GM18519 (cell line): ENCODE measurements around the gene EXOC6B.

Source experiments
- ATAC-seq: cut with Tn5 transposase; IDR thresholded peaks from one replicate; pipeline ENCODE4 v1.9.1; 2021; ENCODE audit warnings: mild to moderate bottlenecking, moderate library complexity; ENCODE audit not compliant: unreplicated experiment, low FRiP score

The EXOC6B gene

DNA sequence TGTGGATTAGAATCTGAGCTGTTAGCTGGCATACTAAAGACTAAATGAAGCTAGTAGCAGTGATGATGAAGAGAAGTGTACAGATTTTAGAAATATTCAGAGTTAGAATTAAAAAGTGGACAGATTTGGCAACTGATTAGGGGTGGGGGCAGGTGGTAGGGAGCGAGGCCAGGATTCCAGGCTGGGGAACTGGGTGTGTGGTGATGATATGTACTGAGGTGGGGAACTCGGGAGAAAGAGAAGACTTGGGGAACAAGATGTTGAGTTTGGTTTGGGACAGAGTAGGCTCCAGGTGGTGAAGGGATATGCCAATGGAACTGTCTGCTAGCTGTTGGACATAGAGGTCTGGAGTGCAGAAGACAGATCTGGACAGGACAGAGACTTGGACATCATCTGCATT lies 669.0 kb downstream of the EXOC6B start:
- no peak for ATAC-seq

DNA sequence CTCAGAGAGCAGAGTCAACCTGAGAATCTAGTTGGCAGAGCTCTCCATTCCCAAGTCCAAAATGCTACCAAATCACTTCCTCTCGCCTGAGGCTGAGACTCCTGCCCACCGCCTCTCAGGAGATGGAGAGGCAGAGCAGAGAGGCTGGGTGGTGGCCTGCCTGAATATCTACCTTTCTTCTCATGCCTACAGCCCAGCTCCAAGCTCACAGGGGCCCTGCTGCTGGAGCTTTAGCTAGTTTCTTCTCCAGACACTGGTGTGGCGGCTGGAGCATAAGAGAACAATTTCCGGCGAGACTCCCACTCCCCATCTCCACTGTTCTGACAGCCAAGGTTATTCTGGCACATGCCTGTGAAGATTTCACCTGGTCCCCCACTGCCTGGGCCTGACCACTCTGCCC lies 670.1 kb downstream of the EXOC6B start:
- no peak for ATAC-seq

DNA sequence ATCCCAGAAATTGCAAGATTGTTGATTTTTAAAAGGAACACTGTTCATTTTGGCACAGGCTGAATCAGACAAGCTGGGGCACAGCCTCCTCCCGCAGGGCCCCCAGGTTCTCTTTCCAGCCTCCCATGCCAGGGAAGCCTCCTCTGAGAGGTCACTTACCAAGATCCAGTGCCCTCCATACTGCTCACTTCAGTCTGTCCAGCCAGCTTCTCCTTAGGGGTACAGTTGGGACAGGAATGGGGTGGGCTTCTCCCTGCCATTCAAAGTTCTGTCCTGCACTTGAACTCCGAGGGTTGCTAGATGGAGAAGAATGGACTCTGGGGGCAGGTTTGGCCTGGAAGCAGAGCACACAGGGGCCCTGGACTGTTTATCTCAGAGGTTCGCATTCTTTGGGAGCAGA lies 670.7 kb downstream of the EXOC6B start:
- no peak for ATAC-seq

DNA sequence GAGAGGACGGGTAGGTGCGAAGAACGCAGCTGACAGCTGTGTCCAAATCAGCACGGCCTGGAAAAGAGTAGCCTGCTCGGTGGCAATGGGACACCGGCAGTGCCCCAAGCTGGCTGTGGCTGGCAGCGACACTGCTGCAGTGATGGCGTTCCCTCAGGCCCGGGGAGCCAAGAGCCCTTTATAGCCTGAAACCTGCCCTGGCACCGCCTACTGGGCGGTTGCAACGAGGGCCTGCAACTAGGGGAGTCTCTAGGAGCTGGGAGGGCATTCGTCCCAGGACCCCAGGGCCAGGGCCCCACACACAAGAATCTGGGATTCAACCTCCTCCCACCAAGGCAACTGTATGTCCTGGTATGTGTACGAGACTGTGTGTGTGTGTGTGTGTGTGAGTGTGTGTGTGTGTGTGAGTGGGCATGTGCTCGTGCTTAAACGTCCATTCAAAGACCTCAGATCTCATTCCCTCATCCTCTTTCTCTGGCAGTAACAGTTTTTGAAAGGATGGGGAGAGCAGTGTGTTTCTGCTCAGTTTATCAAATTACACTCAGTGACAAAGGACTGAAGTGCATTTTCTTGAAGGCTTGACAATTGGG lies 671.4 kb downstream of the EXOC6B start:
- ATAC-seq: no peak

DNA sequence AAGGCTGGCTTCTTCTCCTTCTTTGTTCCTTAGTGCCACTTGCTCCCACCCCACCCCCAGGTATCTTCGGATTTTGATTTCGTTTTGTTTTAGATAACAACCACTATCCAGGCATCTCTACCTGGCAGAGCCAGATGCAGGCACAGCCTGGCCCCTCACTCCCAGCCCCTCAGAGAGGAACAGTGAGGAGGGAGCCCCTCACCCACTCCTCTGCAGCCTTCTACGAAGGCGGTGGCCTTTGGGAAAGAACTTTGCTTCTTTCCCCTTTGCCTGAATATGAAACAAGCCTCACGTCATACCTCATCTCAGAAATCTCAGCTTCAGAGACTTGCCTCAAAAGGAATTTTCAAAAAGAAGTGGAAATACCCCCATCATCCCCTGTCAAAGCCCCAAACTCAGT lies 671.9 kb downstream of the EXOC6B start:
- no peak for ATAC-seq

DNA sequence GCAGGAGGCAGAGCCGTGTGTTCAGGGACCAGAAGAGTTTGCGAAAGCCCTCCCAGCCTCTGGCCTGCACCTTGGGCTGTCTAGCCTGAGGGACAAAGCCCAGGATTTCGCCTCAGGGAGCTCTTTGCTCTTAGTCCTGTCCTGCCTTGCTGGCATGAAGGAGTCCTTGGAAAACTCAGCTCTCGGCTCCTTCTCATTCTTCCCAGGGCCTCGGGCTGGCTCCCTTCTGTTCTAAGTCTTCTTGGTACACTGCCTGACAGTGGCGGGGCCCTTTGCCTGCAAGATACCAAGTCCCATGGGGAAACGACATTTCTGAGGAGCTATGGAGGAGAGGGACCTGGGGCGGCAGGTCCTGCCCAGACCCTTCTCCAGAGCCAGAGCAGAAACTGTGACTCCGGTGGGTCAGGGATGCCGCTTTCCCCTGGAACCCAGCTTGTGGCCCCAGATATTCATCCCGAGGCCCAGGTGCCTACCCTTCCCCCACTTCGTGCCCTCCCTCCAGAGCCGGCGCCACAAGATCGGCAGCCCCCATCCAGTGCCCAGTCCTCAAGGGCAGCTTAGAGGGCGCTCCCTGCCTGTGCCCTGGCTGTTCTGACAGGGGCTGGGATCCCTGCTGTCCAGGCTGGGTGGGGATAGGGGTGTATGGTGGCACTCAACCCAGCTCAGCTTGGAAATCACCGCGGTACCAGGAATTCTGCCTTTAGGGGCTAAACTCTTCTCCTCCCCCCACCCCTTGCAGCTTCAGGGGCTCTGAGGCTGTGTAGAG lies 672.6 kb downstream of the EXOC6B start:
- ATAC-seq: no peak

DNA sequence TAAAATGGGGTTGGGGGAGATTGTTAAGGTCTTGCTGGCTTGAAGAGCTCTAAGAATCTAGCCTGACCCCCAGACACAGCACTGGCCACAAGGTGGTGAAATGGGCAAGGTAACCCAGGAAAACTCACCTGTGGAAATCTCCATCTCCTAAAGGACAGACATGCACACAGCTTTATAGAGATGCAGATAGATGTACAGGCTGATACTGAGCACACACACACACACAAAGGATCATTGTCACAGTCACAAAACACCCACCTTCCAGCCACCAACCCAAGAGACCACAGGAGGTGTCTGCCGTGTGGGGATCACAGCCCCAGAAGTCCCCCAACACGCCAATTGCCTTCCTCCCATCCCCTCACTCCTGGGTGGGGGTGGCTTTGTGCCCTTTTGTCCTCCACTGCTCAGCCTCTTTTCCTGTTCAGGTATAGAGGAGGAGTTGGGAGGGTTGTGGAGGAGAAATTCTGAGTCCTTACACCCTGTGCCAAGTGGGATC lies 674.9 kb downstream of the EXOC6B start:
- ATAC-seq: no peak

DNA sequence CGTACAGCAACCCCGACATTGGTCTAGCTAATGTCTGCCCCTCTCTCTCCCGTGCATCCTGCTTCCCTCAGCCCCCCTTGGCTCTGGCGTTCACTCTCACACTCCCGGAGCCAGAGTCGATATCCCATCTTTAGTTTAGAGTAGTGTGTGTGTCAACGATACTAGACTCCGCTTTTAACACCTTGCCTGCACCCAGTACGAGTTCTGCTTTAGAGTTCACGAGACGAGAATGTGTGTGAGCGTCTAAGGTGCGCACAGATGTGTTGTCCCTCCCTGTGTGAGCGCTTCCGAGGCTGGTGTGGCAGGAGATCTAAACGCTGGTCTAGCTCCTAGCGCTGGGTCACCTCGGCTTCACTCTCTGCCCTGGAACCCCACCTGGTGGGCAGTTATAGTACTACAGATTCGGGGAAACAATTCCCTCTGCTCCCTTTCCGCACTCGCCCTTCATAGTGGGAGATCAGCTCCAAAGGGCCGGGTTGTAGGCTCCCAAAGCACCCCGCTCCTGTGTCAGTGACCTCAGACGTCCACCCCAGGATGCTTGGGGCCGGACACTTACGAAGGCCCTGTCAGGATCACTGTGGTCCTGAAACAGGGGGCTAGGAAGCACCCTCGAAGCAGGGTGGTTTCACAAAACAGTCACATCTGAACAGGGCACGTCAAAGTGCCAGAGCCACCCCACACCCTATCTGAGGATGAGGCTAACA lies 675.5 kb downstream of the EXOC6B start:
- peak; percentile 54 for ATAC-seq

DNA sequence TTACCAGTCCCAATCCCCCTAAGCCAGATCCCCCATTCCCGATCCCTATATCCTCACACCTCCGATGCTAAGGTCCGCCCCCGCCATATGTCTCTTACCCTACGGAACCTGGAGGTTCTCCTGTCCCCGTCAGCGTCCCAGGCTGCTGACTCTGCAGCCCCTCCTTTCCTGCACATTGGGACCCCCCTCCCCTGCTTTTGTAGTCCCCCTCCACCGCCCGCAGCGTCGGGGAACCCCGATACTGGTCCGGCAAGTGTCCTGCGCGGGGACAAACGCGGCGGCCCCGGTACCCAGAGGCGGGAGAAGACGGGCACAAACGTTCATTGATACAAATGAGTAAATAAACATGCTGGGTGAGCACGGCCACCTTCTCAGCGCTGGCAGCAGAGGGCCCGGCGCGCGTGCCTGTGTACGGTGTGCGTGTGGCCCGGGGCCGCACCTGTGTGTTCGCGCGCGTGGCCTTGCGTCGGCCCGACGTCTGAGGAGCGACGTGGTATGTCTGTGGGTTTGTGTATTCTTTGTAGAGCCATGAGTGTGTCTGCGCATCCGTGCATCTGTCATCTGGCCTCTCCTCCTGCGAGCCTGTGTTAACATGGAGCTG lies 676.2 kb downstream of the EXOC6B start:
- no peak for ATAC-seq

DNA sequence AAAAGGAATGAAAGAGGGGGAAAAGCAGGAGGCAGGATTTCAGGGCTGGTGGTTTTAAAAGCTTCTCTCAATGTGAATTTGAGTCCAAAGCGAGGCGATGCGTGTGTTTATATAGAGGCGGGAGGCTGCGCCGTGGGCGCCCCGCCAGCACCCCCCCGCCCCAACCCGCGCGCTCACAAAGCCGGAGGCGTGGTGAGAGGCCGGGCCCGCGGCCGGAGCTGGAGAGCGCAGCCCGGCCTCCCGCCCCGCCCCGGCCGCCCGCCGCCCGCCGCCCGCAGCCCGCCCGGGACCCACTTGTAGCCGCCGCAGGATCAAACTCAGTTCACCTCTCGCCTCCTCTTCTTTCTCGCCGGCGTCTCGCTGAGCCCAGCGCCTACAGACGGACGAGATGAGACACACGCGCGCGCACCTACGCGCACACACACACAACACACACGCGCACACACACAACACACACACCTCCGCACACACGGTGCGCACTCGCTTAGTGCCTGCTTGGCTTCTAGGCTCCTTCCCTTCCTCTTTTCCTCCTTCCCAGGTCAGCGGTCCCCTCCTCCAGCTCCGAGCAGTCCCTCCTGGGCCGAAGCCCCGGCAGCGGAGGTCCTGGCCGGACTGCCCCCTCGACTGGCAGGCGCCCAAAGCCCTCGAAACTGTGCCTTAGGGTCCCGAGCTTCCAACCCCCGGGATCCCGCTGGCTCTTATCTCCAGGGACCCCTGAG lies 676.8 kb downstream of the EXOC6B start:
- no peak for ATAC-seq

DNA sequence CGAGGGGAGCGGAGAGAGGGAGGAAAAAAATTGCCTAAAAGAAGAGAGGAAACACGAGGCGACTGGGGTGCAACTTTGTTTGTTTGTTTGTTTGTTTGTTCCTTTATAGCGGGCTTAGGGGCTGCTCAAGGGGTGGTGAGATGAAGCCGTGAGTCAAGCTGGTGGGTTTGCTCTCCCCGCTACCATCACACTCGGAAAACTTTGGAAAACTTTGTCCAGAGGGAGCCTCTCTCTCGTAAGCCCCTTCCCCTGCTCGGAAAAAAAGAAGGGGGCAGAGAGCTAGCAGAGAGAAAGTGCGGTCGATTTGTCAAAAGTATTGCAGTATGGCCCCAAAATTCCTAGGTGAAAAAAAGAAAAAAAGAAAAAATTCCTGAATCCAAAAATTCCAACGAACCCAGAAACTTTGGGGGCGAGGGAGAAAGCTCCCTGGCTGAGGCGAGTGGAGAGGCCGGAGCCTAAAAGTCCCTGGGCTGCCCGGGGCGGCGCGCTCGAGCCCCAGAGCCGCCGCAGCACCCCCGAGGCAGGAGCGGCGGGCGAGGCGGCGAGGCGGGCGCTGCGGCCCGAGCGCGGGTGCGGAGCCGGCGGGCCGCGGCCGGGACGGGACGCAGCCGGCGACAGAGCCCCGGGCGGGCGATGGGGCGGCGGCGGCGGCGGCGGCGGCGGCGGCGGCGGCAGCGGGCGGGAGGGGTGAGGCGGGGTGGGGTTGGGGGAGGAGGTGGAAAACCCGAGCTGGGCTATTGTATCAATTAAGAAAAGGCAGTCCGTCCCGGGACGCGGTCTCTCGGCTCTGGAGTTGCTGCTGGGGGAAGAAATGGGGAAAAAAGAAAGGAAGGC lies 677.6 kb downstream of the EXOC6B start:
- ATAC-seq: no peak

DNA sequence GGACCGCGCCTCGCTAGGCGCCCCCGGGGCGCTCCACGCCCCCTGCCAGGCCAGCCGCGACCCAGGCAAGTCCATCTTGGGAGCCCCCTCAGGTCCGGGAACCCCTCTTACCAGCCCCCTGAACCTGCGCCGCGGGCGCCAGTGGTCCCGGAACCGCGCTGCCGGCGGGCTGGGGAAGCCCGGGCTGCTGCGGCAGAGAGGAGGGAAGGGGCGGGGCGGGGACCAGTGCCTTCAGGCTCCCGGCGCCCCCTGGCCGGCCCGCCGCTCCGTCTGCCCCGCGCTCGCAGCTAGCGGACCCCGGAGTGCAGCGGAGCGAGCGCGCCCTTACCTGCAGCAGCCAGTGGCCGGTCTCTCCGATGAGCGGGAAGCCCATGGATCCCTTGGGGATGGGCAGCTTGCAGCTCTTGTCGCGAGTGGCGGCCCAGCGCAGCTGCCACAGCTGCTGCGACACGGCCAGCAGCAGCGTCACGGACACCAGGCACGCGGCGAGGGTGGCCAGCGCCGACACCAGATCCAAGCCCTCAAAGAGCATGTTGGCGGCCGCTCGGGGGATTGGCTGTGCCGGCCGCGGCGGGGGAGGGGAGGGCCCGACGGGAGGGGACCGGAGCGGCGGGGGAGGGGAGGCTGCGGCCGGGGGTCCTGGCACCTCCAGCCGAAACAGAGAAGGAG lies 678.4 kb downstream of the EXOC6B start, which contains the start of gene CYP26B1:
TSS of gene CYP26B1 (minus strand) at position 560 of the 669 bp plus-strand sequence. CDS start at position 532, 28 bp downstream.
- ATAC-seq: no peak

DNA sequence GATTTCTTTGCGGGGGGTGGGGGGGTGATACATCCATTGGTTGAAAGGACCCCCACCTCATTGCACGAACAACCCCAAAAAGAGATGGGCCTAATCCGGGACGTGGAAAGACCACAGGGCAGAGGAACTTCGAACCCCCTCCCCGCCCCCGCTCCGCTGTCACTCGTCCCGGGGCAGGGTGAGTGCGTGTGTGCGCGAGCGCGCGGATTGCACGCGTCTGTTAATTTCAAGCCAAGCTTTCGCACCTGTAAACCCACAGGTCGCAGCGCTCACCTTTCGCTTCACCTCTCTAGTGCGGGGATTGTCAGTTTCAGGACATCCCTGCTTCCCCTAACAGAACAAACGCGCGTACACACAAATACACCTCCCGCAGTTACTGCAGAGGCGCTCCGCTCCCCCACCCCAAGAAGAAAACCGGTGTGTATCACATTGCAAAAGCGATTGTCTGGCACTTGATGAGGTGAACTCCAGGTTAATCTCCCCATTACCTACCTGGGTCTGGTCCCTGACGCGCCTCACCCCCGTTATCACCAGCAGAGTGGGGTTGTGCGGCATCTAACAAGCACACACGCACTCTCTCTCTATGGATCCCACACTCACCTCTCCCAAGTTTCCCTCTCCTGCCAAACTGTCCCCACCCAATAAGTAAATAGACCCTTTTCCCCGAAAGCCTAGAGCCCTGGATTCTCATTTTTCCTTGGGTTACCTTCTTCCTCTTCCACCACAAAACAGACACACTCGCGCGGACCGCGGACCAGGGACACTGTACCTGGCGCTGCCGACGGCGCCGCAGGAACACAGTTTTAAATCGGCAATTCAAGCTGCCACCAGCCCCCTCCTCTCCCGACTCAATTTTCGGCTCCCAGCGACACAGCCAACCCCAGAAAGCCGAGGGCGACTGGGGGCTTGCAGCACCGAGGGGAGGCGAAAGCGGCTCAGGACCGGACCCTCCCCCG lies 679.2 kb downstream of the EXOC6B start:
- ATAC-seq: no peak

DNA sequence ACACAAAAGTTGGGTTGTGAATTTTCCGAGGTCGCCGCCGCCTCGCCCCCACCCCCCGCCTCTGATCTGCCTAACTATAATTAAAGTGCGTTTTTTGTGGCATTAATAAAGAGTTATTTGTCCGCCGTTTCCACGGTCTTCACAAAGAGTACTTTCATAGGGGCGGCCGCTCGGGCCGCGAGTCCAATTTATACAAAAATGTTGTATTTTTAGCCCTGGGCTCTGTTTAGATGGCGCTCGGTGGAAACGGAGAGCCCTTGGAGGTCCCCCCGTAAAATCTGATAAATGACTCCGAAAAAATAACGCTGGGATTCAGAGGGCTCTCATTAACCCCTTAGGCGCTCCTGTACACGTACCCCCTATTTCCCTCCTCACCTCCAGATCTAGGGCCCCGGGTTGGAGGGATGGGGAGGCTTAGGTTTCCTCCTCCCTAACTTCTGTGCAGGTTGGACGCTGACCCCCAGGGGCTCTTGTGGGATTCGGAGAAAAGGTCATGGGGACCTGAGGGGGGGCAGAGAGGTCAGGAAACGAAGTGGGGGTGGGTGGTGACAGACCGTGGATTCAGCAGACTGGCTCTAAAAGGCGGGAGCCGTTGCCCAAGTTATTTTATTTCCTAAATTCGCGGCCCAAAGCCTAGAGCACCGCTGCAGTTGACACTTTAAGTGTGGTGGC lies 680.0 kb downstream of the EXOC6B start:
- ATAC-seq: no peak

DNA sequence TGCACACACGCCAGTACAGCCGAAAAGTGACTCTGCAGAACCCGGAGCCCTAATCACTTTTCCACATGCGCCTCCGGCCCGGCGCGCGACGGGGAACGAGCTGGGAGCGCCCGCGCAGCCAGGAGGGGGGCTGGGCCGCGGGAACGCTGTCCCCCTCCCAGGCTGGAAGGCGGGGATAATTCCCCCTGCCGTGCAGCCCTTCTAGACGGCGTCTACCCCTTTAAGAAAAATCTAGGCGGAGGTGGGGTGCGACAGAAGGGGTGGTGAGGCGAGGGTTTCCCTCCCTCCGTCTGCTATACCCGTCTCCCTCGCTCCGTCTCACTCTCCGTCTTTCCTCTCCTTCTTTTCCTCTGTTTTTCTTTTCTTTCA lies 680.6 kb downstream of the EXOC6B start:
- ATAC-seq: no peak

DNA sequence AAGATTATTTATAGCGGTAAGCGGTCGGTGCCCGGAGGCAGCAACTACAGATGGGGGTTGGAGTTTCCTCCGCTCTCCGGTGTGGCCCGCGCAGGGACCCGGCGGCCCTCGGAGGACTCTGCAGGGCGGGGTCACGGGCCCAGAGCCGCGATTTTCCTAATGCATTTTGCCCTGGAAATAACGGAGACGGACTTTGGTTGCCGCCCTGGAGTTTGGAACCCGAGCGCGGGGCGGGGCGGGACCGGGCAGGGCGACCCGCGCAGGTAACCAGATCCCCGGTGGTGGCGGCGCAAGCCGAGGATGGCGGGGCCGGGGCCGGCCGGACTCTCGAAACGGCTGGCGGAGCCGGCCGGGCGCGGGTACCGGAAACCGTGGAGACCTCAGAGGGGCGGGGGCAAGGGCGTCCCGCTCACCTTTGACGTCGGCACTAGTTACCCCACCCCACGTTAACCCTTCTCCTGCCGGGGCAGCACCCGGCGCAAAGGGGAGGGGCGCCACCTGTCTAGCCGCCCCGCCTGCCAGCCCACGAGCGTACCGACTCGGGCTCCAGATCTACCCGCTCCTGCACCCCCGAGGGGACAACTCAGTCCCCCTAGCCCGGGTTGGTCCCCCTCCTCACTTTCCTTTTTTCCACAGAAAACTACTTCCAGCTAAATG lies 681.1 kb downstream of the EXOC6B start:
- ATAC-seq: no peak

DNA sequence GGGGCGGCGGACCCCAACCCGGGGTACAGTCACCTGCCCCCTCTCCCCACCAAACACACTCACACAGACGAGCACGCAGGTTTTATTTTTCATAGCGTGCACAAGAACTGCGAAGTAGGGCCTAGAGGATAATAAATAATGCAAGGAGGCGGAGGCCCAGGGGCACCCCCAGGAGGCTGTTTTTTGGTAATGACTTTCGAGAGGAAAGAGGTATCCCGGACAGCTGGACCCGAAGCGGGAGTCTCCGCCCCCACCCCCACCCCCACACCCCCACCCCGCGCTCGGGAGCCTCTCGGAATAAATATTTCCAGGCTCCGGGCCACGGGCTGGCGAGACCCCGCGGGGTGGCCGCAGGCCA lies 681.6 kb downstream of the EXOC6B start:
- no peak for ATAC-seq
